Measurements from ENCODE around the gene KIF17.

Gene KIF17

DNA sequence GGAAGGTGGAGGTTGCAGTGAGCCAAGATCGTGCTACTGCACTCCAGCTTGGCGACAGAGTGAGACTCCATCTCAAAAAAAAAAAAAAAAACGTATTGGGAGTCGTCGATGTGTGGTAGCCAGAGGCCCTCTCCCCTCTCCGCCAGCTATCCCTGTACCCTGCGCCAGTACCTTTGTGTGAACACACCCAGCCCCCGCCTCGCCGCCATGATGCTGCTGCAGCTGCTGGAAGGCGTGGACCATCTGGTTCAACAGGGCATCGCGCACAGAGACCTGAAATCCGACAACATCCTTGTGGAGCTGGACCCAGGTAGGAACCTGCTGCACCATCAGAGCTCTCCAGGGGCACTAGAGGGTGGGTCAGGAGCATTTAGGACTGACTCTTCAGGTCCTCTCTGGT lies 72.4 kb downstream of the KIF17 start:
- Histone ChIP-seq H3K36me3 (ENCODE audit: control insufficient read depth, insufficient read depth, low read length) (peaks cover 8% of the 10 kb centered on the region), H3K27me3 (ENCODE audit: control insufficient read depth, insufficient read depth, low read length) (no peaks in the 10 kb centered on the region), H3K9me3 (ENCODE audit: control insufficient read depth, insufficient read depth, low read length) (no peaks in the 10 kb centered on the region), H3K4me3 (ENCODE audit: low read depth, low read length) (no peak overlapping the region), H3K4me1 (ENCODE audit: control insufficient read depth, insufficient read depth, low read length) (peaks cover 3% of the 10 kb centered on the region), H3K9ac (ENCODE audit: low read depth, low read length) (no peak overlapping the region)

DNA sequence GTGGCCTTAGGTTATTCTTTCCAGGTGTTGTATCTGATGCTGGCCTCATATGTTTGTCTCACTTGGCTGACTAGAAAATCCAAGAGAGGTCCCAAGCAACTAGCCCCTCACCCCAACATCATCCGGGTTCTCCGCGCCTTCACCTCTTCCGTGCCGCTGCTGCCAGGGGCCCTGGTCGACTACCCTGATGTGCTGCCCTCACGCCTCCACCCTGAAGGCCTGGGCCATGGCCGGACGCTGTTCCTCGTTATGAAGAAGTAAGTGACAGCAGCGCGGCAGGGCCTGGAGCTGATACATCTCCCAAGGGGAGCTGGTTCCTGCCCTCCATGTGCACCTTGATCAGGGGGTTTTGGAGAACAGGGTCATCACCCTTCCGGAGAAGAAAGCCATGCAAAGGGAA lies 73.4 kb downstream of the KIF17 start:
- no peaks in the 10 kb centered on the region for H3K9me3 ChIP-seq (ENCODE audit: control insufficient read depth, insufficient read depth, low read length)
- H3K4me3 ChIP-seq (ENCODE audit: low read depth, low read length) = no peak overlapping the region
- peaks cover 13% of the 10 kb centered on the region for H3K36me3 ChIP-seq (ENCODE audit: control insufficient read depth, insufficient read depth, low read length)
- peaks cover 3% of the 10 kb centered on the region for H3K4me1 ChIP-seq (ENCODE audit: control insufficient read depth, insufficient read depth, low read length)
- no peak overlapping the region for H3K9ac ChIP-seq (ENCODE audit: low read depth, low read length)
- no peaks in the 10 kb centered on the region for H3K27me3 ChIP-seq (ENCODE audit: control insufficient read depth, insufficient read depth, low read length)

DNA sequence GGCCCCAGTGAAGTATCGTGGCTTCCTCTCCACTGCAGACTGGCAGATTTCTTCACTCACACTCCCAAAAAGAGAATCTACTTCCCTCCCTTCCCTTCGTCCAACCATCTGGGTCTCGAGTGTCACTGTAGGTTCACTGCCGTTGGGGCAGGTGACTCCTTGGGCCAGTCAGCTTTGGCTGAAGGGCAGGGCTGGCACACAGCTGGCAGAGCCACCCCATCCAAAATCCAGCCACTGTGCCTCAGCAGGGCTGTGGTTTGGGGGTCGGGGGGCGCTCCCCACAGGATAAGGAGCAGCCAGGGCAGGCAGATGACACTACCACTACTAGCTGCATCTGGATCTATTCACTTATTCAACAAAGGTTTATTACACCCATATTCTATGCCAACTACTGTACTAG lies 74.7 kb downstream of the KIF17 start:
- H3K4me3 ChIP-seq (ENCODE audit: low read depth, low read length) = no peak overlapping the region
- peaks cover 3% of the 10 kb centered on the region for H3K4me1 ChIP-seq (ENCODE audit: control insufficient read depth, insufficient read depth, low read length)
- H3K9ac ChIP-seq (ENCODE audit: low read depth, low read length) = no peak overlapping the region
- no peaks in the 10 kb centered on the region for H3K9me3 ChIP-seq (ENCODE audit: control insufficient read depth, insufficient read depth, low read length)
- H3K36me3 ChIP-seq (ENCODE audit: control insufficient read depth, insufficient read depth, low read length) = peaks cover 5% of the 10 kb centered on the region
- no peaks in the 10 kb centered on the region for H3K27me3 ChIP-seq (ENCODE audit: control insufficient read depth, insufficient read depth, low read length)

DNA sequence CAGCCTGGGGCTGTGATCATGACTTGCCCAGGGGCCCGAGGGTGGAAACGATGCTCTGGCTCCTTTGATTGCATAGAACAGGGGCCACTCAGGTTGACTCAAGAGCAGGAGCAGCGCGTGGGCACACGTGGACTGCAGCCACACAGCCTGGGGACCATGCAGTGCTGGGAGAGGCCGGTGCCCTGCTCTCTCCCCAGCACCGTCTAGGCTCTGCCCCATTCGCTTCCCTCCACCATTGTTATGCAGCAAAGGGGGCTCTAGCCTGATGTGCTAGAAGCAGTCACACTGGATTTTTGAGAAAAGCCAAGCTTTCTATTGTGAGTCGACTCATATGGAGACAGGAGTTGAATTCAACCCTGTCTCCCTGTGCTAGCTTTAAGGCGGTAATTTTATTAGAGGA lies 75.8 kb downstream of the KIF17 start:
- Histone ChIP-seq H3K27me3 (ENCODE audit: control insufficient read depth, insufficient read depth, low read length) (no peaks in the 10 kb centered on the region), H3K4me1 (ENCODE audit: control insufficient read depth, insufficient read depth, low read length) (peaks cover 3% of the 10 kb centered on the region), H3K9me3 (ENCODE audit: control insufficient read depth, insufficient read depth, low read length) (no peaks in the 10 kb centered on the region), H3K9ac (ENCODE audit: low read depth, low read length) (no peak overlapping the region), H3K36me3 (ENCODE audit: control insufficient read depth, insufficient read depth, low read length) (peaks cover 9% of the 10 kb centered on the region), H3K4me3 (ENCODE audit: low read depth, low read length) (no peak overlapping the region)

DNA sequence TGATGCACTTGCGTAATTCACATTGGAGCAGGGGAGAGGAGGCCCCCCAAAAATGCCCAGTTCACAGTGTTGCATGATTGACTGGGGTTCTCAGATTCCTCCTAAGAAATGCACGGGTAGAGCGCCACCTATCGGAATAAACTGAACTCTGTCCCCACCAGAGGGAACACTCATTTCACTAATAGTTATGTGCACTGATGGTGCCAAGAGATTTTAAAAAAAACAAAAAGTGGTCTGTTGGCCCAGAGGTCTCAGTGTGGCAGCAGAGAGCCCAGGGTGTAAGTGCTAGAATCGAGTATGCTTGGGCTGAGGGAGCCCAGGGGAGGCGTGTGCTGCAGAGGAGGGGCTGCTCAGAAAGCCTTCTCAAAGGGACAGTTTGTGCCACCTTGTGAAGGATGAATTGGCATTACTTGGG lies 77.6 kb downstream of the KIF17 start:
- H3K27me3 ChIP-seq (ENCODE audit: control insufficient read depth, insufficient read depth, low read length) = no peaks in the 10 kb centered on the region
- H3K4me1 ChIP-seq (ENCODE audit: control insufficient read depth, insufficient read depth, low read length) = peaks cover 3% of the 10 kb centered on the region
- no peak overlapping the region for H3K4me3 ChIP-seq (ENCODE audit: low read depth, low read length)
- H3K9ac ChIP-seq (ENCODE audit: low read depth, low read length) = no peak overlapping the region
- H3K36me3 ChIP-seq (ENCODE audit: control insufficient read depth, insufficient read depth, low read length) = peaks cover 9% of the 10 kb centered on the region
- H3K9me3 ChIP-seq (ENCODE audit: control insufficient read depth, insufficient read depth, low read length) = no peaks in the 10 kb centered on the region

DNA sequence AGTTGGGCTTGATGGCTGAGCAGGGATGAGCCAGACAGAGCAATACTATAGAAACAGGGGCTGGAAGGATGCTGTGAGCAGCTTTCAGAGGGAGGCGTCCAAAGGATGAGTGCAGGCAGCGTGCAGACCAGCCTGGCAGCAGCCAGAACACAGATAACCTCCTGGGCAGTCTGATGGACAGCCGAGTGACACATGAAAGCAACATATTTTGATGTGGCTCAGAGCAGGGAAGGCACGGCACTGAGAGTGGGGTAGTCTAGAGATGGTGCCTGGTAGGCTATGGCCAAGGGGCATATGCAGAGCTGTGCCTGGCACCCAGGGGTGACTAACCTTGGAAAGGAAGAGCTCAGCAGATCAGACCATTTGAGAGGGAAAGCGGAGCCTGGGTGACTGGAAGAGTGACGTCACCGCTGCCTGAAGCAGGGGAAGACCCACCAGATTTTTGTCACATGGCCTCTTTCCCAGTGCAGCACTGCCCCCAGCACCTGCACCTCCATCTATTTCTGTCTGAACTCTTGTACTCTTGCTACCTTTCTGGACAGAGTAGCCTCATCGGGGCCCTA lies 80.9 kb downstream of the KIF17 start:
- H3K4me1 ChIP-seq (ENCODE audit: control insufficient read depth, insufficient read depth, low read length) = peaks cover 7% of the 10 kb centered on the region
- no peaks in the 10 kb centered on the region for H3K9me3 ChIP-seq (ENCODE audit: control insufficient read depth, insufficient read depth, low read length)
- no peak overlapping the region for H3K4me3 ChIP-seq (ENCODE audit: low read depth, low read length)
- no peaks in the 10 kb centered on the region for H3K27me3 ChIP-seq (ENCODE audit: control insufficient read depth, insufficient read depth, low read length)
- H3K9ac ChIP-seq (ENCODE audit: low read depth, low read length) = no peak overlapping the region
- H3K36me3 ChIP-seq (ENCODE audit: control insufficient read depth, insufficient read depth, low read length) = peaks cover 9% of the 10 kb centered on the region

DNA sequence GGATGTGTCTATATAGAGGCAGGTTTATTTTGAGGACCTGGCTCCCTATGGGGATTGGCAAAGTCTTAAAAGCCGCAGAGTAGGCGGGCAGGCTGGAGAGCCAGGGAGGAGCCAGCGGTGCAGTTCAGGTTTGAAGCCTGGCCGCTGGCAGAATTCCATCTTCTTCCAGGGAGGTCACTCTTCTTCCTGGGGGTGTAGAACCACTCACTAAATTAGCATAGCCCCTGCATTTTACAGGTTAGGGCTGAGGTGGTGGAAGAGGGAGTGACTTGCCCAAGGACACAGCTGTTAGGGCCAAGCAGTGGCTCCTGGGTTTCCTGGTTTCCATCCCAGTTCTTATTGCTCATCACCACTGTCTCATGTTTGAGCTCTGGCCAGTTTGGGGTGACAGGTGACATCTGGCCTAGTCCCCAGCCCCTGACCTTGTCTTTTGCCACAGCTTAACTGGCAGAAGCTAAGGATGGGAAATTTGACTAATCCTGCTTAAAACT lies 83.2 kb downstream of the KIF17 start:
- H3K4me1 ChIP-seq (ENCODE audit: control insufficient read depth, insufficient read depth, low read length) = peaks cover 7% of the 10 kb centered on the region
- peaks cover 4% of the 10 kb centered on the region for H3K36me3 ChIP-seq (ENCODE audit: control insufficient read depth, insufficient read depth, low read length)
- no peaks in the 10 kb centered on the region for H3K27me3 ChIP-seq (ENCODE audit: control insufficient read depth, insufficient read depth, low read length)
- no peaks in the 10 kb centered on the region for H3K9me3 ChIP-seq (ENCODE audit: control insufficient read depth, insufficient read depth, low read length)
- peak overlapping the region; percentile 62 for H3K9ac ChIP-seq (ENCODE audit: low read depth, low read length)
- H3K4me3 ChIP-seq (ENCODE audit: low read depth, low read length) = peak overlapping the region; percentile 92

DNA sequence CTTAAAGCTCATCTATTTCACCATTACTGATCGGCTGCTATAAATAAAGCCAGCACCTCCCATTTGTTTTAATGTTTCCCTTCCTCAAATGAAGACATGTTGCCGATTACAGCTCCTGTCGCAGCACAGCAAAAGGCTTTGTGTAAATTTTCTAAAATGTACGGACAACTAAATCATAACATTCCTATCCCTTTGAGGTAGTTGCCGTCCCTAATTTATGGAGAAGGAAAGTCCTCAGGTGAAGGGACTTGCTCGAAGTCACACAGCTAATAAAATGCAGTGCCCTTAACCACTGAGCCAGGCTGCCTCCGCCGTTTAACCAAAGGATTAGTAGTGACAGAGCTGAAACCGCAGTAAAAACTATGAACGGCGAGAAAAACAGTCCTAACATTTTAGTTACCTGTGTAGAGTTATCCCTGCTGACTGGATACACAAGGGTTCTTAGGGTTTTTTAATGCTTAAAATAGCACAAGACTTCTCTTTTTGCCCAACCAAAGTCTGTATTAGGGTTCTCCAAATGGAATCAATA lies 83.7 kb downstream of the KIF17 start:
- peaks cover 4% of the 10 kb centered on the region for H3K36me3 ChIP-seq (ENCODE audit: control insufficient read depth, insufficient read depth, low read length)
- no peaks in the 10 kb centered on the region for H3K27me3 ChIP-seq (ENCODE audit: control insufficient read depth, insufficient read depth, low read length)
- H3K4me1 ChIP-seq (ENCODE audit: control insufficient read depth, insufficient read depth, low read length) = peaks cover 7% of the 10 kb centered on the region
- no peaks in the 10 kb centered on the region for H3K9me3 ChIP-seq (ENCODE audit: control insufficient read depth, insufficient read depth, low read length)
- peak overlapping the region; percentile 62 for H3K9ac ChIP-seq (ENCODE audit: low read depth, low read length)
- H3K4me3 ChIP-seq (ENCODE audit: low read depth, low read length) = peak overlapping the region; percentile 92

DNA sequence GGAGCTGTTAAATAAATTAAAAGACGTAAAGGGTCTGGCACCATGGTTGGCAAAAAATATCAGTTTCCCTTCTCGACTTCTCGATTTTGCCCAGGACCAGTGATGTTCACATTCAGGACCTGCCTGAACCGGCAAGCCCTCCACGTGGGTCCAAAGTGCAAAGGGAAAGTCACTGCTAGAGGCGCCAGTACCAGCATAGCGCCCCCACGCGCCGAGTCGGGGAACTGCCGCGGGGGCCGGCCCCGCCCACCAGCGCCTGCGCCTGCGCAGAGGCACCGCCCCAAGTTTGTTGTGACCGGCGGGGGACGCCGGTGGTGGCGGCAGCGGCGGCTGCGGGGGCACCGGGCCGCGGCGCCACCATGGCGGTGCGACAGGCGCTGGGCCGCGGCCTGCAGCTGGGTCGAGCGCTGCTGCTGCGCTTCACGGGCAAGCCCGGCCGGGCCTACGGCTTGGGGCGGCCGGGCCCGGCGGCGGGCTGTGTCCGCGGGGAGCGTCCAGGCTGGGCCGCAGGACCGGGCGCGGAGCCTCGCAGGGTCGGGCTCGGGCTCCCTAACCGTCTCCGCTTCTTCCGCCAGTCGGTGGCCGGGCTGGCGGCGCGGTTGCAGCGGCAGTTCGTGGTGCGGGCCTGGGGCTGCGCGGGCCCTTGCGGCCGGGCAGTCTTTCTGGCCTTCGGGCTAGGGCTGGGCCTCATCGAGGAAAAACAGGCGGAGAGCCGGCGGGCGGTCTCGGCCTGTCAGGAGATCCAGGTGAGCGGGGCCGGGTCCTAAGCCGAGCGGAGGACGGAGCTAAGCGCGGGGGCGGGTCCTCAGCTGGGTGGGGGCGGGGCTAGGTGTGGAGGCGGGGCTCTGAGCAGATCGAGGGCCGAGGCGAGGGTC lies 84.4 kb downstream of the KIF17 start, which contains the start of gene PINK1:
PINK1 (plus strand) TSS at position 269 of the 875 bp plus-strand sequence; CDS start at position 360, 91 bp downstream.
- Histone ChIP-seq H3K9me3 (ENCODE audit: control insufficient read depth, insufficient read depth, low read length) (no peaks in the 10 kb centered on the region), H3K4me1 (ENCODE audit: control insufficient read depth, insufficient read depth, low read length) (peaks cover 7% of the 10 kb centered on the region), H3K9ac (ENCODE audit: low read depth, low read length) (peak within 1 kb of the TSS; percentile 62), H3K27me3 (ENCODE audit: control insufficient read depth, insufficient read depth, low read length) (no peaks in the 10 kb centered on the region), H3K36me3 (ENCODE audit: control insufficient read depth, insufficient read depth, low read length) (peaks cover 4% of the 10 kb centered on the region), H3K4me3 (ENCODE audit: low read depth, low read length) (peak within 1 kb of the TSS; percentile 92)

DNA sequence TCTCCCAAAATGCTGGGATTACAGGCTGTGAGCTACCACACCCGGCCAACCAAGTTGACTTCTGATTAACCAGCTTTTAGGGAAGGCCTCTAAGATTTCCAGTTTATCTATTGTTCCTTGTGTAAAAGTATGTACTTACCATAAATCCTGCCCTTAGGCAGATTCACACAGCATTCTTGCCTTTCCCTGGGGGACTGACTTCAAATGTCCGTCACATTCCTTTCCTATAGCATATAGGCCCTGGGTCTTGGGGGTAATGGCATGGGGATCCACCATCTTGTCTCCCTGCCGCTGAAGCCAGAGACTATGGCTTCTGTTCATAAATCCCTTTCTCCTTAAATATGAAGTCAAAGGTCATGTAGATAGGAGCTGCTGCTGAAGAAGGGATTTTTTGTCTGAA lies 85.4 kb downstream of the KIF17 start:
- Histone ChIP-seq H3K9ac (ENCODE audit: low read depth, low read length) (no peak overlapping the region), H3K4me3 (ENCODE audit: low read depth, low read length) (no peak overlapping the region), H3K36me3 (ENCODE audit: control insufficient read depth, insufficient read depth, low read length) (no peaks in the 10 kb centered on the region), H3K9me3 (ENCODE audit: control insufficient read depth, insufficient read depth, low read length) (no peaks in the 10 kb centered on the region), H3K4me1 (ENCODE audit: control insufficient read depth, insufficient read depth, low read length) (peaks cover 7% of the 10 kb centered on the region), H3K27me3 (ENCODE audit: control insufficient read depth, insufficient read depth, low read length) (no peaks in the 10 kb centered on the region)

DNA sequence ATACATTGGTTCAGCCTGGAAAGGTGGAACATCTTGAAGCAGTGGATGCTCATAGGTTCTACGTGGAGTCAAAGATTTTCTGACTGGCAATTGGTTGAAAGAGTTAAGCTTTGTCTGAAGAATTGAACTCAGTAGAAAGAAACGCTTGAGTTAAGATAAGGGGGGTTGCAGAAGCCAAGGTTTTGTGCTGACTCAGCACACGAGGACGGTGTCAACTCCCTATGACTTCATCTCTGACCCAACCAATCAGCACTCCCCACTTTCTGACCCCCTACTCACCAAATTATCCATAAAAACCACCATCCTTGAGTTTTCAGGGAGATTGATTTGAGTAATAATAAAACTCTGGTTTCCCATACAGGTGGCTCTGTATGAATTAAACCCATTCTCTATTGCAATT lies 87.1 kb downstream of the KIF17 start:
- H3K4me3 ChIP-seq (ENCODE audit: low read depth, low read length) = no peak overlapping the region
- H3K27me3 ChIP-seq (ENCODE audit: control insufficient read depth, insufficient read depth, low read length) = no peaks in the 10 kb centered on the region
- peaks cover 12% of the 10 kb centered on the region for H3K4me1 ChIP-seq (ENCODE audit: control insufficient read depth, insufficient read depth, low read length)
- no peaks in the 10 kb centered on the region for H3K9me3 ChIP-seq (ENCODE audit: control insufficient read depth, insufficient read depth, low read length)
- H3K9ac ChIP-seq (ENCODE audit: low read depth, low read length) = no peak overlapping the region
- H3K36me3 ChIP-seq (ENCODE audit: control insufficient read depth, insufficient read depth, low read length) = no peaks in the 10 kb centered on the region

DNA sequence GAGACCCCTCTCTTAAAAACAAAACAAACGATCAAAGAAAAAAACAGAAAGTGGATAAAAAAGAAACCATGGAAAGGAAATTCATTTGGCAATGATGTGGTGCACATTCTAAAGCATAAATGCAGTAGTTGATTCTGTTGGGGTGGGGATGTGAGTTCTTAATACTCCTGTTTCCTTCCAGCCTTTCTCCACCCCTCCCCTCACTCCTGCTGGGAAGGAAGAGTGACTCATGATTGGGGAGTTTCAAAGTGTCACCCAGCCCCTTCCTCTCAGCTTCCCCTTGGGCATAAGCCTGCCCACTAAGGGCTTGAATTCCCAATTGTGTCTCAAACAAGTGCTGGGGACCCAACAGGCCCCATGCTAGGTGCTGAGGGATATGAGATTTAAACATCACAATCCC lies 91.3 kb downstream of the KIF17 start:
- Histone ChIP-seq H3K4me3 (ENCODE audit: low read depth, low read length) (no peak overlapping the region), H3K9me3 (ENCODE audit: control insufficient read depth, insufficient read depth, low read length) (no peaks in the 10 kb centered on the region), H3K4me1 (ENCODE audit: control insufficient read depth, insufficient read depth, low read length) (peaks cover 15% of the 10 kb centered on the region), H3K9ac (ENCODE audit: low read depth, low read length) (no peak overlapping the region), H3K27me3 (ENCODE audit: control insufficient read depth, insufficient read depth, low read length) (no peaks in the 10 kb centered on the region), H3K36me3 (ENCODE audit: control insufficient read depth, insufficient read depth, low read length) (no peaks in the 10 kb centered on the region)
